Colonic mucosa (tissue), 4 donors: ENCODE results near the gene RAPGEF1. TPM values are rescaled to one million over a fixed set of nuclear protein-coding genes. Genes with fewer than 3 reads are reported as not detected.
"Not testable (repeated sequence)": the region's sequence is repeated elsewhere in the genome, so short reads cannot be mapped to it uniquely, and the experiment has no call there.

ENCODE experiments used
- DNase-seq: peaks from one replicate; pipeline ENCODE4 v3.0.0-alpha.2; 2020
- H3K27ac ChIP-seq: fragments of 200-600 bp; one replicate; pipeline ENCODE4 v1.8.0; 2021
- H3K27me3 ChIP-seq: fragments of 200-600 bp; one replicate; pipeline ENCODE4 v1.8.0; 2021
- H3K36me3 ChIP-seq: fragments of 200-600 bp; one replicate; pipeline ENCODE4 v1.8.0; 2021
- H3K4me1 ChIP-seq: fragments of 200-600 bp; one replicate; pipeline ENCODE4 v1.8.0; 2021; ENCODE audit warnings: mild to moderate bottlenecking
- H3K4me3 ChIP-seq: fragments of 200-600 bp; one replicate; pipeline ENCODE4 v1.8.0; 2021
- H3K9ac ChIP-seq, 2 donors: one replicate each; pipeline ENCODE4 v1.7.0; 2013; ENCODE audit warnings: control low read depth in 2 of 2, low read depth in 2 of 2, low read length in 2 of 2
- H3K9me3 ChIP-seq: fragments of 200-600 bp; one replicate; pipeline ENCODE4 v1.8.0; 2021
- intact Hi-C: fragments of 100-400 bp; cut with DNase I; formaldehyde crosslinking; loops from one replicate; pipeline ENCODE4 v1.14.1; 2022
- total RNA-seq, 2 donors: library from RNA; stranded (reverse); fragmentation: NEBNext Ultra II Directional in 1 of 2; extraction: Animal tissue kit (Norgen Biotek cat#: 25700) in 1 of 2; gene quantifications; one replicate each; pipeline ENCODE4 v1.2.1, GENCODE V29; 2021
- TF ChIP-seq, protein P1 (sequence below): fragments of 200-600 bp; IDR thresholded peaks from one replicate; pipeline ENCODE4 v1.8.0; 2022; ENCODE audit warnings: antibody characterized with exemption, mild to moderate bottlenecking
- donor health status: healthy.
- donor health status: DM: no; HTN: no; CAD: no.
- donor health status: DM: no; HTN: no; CAD: no.

The RAPGEF1 gene
- total RNA-seq, 2 donors from 2014 or later = 47.2 to 58.6 TPM

DNA sequence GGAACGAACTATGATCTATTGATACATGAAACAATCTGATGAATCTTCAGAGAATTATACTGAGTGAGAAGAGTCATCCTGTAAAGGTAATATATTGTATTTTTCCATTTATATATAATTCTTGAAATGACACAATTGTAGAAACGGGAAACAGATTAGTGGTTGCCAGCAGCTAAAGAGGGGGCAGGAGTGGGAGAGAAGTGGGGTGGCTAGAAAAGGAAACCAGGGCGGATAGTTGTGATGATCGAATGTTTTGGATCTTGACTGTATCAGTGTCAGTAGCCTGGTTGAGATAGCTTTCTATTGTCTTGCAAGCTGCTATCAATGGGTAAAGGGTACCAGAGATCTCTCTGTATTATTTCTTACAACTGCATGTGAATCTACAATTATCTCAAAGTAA lies 17.7 kb upstream of the RAPGEF1 start:
- Histone ChIP-seq H3K36me3 (no peaks in the 10 kb centered on the region), H3K9me3 (no peaks in the 10 kb centered on the region), H3K27me3 (peaks cover 3% of the 10 kb centered on the region), H3K4me3 (no peak overlapping the region), H3K27ac (no peak overlapping the region), H3K9ac (no peak overlapping the region), H3K4me1 (no peaks in the 10 kb centered on the region)
- intact Hi-C loops = no loop called here
- DNase-seq = no peak
- TF ChIP-seq, protein P1, sequence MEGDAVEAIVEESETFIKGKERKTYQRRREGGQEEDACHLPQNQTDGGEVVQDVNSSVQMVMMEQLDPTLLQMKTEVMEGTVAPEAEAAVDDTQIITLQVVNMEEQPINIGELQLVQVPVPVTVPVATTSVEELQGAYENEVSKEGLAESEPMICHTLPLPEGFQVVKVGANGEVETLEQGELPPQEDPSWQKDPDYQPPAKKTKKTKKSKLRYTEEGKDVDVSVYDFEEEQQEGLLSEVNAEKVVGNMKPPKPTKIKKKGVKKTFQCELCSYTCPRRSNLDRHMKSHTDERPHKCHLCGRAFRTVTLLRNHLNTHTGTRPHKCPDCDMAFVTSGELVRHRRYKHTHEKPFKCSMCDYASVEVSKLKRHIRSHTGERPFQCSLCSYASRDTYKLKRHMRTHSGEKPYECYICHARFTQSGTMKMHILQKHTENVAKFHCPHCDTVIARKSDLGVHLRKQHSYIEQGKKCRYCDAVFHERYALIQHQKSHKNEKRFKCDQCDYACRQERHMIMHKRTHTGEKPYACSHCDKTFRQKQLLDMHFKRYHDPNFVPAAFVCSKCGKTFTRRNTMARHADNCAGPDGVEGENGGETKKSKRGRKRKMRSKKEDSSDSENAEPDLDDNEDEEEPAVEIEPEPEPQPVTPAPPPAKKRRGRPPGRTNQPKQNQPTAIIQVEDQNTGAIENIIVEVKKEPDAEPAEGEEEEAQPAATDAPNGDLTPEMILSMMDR = no peak

DNA sequence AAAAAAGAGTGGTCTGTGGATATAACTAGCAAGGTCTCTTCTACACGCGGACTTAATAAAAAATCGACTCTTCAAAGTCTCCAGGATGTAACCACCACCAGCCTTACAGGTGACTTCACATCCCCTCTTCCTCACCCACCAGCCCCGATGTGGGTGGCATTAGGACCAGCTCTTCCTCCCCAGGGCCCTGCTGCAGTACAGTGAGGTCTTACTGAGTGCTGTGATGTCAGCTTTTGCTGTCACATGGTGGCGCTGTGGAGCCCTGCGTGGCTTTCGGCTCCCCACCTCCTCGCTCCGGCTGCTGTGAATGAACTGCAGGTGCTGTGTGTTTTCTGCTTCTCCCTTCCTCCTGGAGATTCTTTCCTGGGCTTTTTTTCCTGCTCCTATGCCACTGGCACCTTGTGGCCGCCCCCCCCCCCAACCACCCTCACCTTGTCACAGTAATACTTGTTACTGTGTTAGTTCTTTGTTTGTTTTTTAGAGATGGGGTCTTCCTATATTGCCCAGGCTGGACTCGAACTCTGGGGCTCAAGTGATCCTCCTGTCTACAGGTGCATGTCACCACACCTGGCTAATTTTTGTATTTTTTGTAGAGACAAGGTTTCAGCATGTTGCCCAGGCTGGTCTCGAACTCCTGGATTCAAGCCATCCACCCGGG lies 15.8 kb upstream of the RAPGEF1 start:
- DNase-seq = peak; percentile 84
- peaks cover 3% of the 10 kb centered on the region for H3K27me3 ChIP-seq

DNA sequence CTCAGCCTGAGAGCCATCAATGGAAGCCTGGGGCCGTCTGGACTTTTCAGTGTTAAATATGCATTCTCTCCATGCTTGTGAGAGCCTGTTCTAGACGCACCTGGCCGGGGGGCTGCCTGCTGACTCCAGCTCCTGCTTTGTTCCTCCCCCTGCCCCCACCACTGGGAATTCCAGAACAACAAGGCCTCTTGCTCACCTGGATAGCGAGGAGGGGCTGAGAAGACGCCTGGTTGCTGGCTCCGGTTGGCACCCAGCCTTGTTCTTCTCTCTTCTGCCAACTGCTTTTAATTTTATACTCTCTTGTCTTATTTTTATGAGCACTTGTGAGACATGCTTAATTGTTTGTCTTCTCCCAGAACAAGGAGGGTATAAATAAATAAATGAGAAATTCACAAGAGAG lies 15.0 kb upstream of the RAPGEF1 start:
- intact Hi-C loops = no loop called here
- peaks cover 3% of the 10 kb centered on the region for H3K27me3 ChIP-seq
- DNase-seq = no peak

More for the DNA sequence above, 15.8 kb upstream of the RAPGEF1 start:
- Histone ChIP-seq H3K4me1 (no peaks in the 10 kb centered on the region), H3K9ac (no peak overlapping the region), H3K36me3 (no peaks in the 10 kb centered on the region), H3K9me3 (no peaks in the 10 kb centered on the region), H3K4me3 (no peak overlapping the region), H3K27ac (no peak overlapping the region)
- intact Hi-C loops = no loop called here
- TF ChIP-seq, protein P1 = peak; percentile 68

DNA sequence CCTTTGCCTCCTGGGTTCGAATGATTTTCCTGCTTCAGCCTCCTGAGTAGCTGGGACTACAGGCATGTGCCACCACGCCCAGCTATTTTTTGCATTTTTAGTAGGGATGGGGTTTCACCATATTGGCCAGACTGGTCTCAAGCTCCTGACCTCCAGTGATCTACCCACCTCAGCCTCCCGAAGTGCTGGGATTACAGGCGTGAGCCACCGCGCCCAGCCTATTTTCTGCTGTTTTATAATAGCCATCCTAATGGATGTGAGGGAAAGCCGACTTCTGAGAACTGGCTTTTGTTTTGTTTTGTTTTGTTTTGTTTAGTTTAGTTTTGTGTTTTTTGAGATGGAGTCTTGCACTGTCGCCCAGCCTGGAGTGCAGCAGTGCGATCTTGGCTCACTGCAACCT lies 13.9 kb upstream of the RAPGEF1 start:
- H3K36me3 ChIP-seq, H3K9me3 ChIP-seq, H3K4me3 ChIP-seq, DNase-seq, H3K9ac ChIP-seq, H3K27me3 ChIP-seq, H3K4me1 ChIP-seq, H3K27ac ChIP-seq, intact Hi-C loops: not testable (repeated sequence)

More for the DNA sequence above, 15.0 kb upstream of the RAPGEF1 start:
- H3K9ac ChIP-seq = no peak overlapping the region
- H3K36me3 ChIP-seq = no peaks in the 10 kb centered on the region
- TF ChIP-seq, protein P1 = no peak
- no peaks in the 10 kb centered on the region for H3K4me1 ChIP-seq
- H3K4me3 ChIP-seq = no peak overlapping the region
- H3K27ac ChIP-seq = no peak overlapping the region
- H3K9me3 ChIP-seq = no peaks in the 10 kb centered on the region

DNA sequence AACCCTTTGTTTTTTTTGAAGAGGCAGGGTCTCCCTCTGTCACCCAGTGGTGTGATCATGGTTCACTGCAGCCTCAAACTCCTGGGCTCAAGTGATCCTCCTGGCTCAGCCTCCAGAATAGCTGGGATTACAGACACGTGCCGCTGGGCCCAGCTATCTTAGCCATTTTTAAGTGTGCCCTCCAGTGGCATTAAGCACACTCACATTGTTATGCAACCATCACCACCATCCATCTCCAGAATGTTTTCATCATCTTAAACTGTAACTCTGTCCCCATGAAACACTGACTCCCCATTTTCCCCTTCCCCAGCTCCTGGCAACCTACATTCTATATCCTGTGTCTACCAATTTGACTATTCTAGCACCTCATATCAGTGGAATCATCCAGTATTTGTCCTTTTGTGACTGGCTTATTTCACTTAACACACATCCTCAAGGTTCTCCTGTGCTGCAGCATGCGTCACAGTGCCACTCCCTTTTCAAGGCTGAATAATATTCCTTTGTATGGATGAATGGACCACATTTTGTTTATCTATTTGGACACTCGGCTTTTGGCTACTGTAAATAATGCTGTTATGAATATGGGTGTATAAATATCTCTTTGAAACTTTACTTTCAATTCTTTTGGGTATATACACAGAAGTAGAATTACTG lies 12.5 kb upstream of the RAPGEF1 start:
- peaks cover 3% of the 10 kb centered on the region for H3K27me3 ChIP-seq
- H3K27ac ChIP-seq = no peak overlapping the region
- H3K9ac ChIP-seq = no peak overlapping the region
- no peaks in the 10 kb centered on the region for H3K36me3 ChIP-seq
- no peak overlapping the region for H3K4me3 ChIP-seq
- no peak for DNase-seq
- no peaks in the 10 kb centered on the region for H3K9me3 ChIP-seq
- TF ChIP-seq, protein P1 = no peak
- intact Hi-C loops = no loop called here
- no peaks in the 10 kb centered on the region for H3K4me1 ChIP-seq

DNA sequence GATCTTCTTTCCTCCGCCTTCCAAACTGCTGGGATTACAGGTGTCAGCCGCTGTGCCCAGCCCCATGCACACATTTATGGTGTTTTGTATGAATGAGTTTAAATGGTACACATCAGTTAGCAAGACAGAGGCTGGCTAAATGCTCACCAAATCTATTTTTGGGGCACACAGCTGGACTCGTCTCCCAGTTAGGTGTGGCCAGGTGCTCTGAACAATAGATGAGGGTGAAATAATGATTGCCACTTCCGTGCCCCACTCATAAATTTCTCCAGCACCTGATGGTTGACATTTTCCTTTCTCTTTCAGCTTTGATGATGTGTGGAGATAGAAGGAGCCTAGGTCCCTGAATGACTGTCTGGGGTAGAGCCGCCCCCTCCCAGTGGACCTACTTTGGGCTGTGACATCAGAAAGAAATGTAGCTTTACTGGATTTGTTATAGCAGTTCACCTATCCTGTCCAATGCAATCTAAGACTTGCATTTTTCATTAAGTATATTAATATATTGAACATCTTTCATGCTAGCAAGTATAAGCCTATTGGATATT lies 8.6 kb upstream of the RAPGEF1 start:
- H3K4me3 ChIP-seq = no peak overlapping the region
- no peaks in the 10 kb centered on the region for H3K36me3 ChIP-seq
- intact Hi-C loops = loop anchor here (5.0 kb wide), 1 partner anchor 396 kb away; no protein-coding TSS in a partner anchor
- no peaks in the 10 kb centered on the region for H3K27me3 ChIP-seq
- H3K9ac ChIP-seq = no peak overlapping the region
- H3K27ac ChIP-seq = no peak overlapping the region
- H3K9me3 ChIP-seq = no peaks in the 10 kb centered on the region
- no peak for DNase-seq
- TF ChIP-seq, protein P1 = no peak
- H3K4me1 ChIP-seq = no peaks in the 10 kb centered on the region
